ENCODE data around the gene LAD1. TPM values are rescaled to one million over a fixed set of nuclear protein-coding genes. Genes with fewer than 3 reads are reported as not detected.

Gene LAD1, protein sequence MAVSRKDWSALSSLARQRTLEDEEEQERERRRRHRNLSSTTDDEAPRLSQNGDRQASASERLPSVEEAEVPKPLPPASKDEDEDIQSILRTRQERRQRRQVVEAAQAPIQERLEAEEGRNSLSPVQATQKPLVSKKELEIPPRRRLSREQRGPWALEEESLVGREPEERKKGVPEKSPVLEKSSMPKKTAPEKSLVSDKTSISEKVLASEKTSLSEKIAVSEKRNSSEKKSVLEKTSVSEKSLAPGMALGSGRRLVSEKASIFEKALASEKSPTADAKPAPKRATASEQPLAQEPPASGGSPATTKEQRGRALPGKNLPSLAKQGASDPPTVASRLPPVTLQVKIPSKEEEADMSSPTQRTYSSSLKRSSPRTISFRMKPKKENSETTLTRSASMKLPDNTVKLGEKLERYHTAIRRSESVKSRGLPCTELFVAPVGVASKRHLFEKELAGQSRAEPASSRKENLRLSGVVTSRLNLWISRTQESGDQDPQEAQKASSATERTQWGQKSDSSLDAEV
- total RNA-seq (2014; rRNA removed; shearing (Covaris generic)): 0.34 and 0.83 TPM in 2 replicates
- polyA plus RNA-seq (2015; cell fraction: cytosol; rRNA removed): 0.23 and 1.0 TPM in 2 replicates
- polyA plus RNA-seq (2015; cell fraction: nucleus; rRNA removed): 0.21 TPM in 1 of 2 replicates, not detected in the other

DNA sequence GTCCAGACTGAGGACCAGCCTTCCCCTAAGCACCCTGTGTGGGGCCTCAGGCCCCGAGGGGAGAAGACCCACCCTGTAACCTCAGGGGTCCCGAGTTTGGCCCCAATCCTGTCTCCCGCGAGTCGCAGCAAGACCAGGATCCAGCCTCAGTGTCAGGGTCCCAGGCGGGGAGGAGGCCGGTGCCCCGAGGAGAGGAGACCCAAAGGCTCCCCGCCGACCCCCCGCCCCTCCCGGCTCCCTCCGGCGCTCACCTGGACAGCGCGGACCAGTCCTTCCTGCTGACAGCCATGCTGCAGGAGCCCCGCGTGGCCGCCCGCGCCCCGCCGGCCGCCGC is at the start of gene LAD1:
Gene LAD1, minus strand, starts transcription at position 307 of the 334 bp plus-strand sequence. Its CDS starts 18 bp downstream, at position 289.
- in situ Hi-C loops (cut with HindIII; ENCODE audit: low pct_unique_long_range_greater_than_20kb, low sequenced_read_pairs): no loop called here
- no peak for DNase-seq (ENCODE audit: low read depth, low spot score)

DNA sequence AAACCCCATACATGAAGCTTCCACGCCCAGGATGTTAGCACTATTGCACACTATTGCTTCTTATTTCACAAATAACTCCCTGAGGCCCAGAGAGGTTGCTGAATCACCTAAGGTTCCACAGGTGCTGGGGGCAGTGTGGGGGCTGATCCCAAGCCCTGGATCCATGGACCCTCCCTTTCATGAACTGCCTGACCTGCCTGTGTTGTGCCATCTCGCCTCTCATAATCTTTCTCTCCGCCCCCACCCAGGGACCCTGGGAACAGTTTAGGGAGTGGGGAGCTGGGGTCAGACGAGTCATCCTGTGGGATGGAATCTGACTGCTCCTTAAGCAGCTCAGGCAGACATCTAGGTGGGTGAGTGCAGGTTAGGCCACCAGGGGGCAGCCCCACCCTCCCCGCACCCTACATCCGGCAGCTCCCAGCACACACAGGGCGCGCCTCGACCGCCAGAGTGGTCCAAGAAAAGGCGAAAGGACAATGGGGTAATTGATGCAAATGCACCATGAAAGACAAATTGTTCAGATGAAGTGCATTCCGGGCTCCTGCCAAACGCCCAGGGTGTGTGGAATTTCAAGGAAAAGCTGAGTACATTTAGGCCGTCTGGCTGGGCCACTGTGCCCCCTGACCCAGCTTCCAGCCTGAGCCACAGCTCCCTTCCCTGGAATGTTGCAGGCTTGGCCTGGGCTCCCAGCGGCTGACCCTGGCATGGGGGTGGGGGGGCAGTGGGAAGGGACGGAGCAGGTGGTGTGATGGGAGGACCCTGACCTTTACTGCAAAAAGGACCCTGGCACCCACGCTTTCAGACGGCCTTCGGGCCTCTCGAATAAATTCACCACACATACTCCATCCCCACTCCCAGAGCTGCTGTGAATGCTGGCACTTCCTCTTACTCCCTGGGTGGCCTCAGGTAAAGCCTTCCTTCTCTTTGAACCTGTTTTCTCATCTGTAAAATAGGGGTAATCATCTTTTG is 49.1 kb upstream of the LAD1 start:
- in situ Hi-C loops (cut with HindIII; ENCODE audit: low pct_unique_long_range_greater_than_20kb, low sequenced_read_pairs): no loop called here
- peak; percentile 87 for DNase-seq (ENCODE audit: low read depth, low spot score)

DNA sequence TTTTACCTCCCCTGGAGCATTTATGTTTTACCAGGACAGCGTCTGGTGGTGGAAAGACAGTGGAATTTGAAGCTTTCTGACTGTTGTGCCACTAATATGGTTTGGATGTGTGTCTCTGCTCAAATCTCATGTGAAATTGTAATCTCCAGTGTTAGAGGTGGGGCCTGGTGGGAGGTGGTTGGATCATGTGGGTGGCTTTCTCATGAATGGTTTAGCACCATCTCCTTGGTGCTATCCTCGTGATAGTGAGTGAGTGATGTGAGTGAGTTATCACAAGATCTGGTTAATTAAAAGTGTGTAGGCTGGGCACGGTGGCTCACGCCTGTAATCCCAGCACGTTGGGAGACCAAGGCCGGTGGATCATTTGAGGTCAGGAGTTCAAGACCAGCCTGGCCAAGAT is 46.2 kb upstream of the LAD1 start:
- DNase-seq (ENCODE audit: low read depth, low spot score): peak; percentile 64
- in situ Hi-C loops (cut with HindIII; ENCODE audit: low pct_unique_long_range_greater_than_20kb, low sequenced_read_pairs): no loop called here

DNA sequence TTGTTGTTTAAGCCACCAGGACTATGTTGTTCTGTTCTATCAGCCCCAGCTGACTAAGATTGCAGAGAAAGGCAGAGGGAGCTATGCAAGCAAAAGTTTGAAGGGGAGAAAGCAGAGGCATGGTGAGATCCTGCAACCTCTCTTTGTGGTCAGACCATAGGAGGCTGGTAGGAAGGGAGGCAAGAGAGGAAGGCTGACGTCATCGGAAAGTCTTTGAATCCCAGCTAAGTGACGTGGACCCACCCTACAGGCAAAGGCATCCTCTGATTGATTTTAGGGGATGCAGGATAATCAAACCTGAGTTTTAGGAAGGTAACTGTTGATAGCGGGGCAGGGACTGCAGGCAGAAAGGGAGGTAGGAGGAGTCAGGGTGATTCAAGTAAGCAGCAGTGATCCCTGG is 45.7 kb upstream of the LAD1 start:
- DNase-seq (ENCODE audit: low read depth, low spot score): peak; percentile 45
- in situ Hi-C loops (cut with HindIII; ENCODE audit: low pct_unique_long_range_greater_than_20kb, low sequenced_read_pairs): no loop called here

DNA sequence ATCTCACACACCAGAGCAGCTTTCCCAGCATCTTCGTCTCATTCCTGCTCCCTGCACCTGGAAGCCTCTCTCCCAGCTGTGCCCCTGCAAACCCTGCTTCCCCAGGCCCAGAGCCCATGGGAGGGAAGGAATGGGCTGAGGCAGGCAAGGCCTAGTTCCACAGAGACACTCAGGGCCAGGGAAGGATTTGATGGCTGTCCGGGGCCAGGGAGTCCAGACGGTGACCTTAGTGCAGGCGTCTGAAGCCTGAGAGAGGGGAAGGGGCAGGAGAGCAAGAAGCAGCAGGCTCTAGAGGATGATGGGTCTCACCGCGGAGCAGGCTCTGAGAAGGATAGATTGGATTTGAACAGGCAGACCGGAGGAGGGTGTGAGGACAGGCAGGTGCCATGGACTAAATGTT is 44.6 kb upstream of the LAD1 start:
- in situ Hi-C loops (cut with HindIII; ENCODE audit: low pct_unique_long_range_greater_than_20kb, low sequenced_read_pairs): no loop called here
- no peak for DNase-seq (ENCODE audit: low read depth, low spot score)

DNA sequence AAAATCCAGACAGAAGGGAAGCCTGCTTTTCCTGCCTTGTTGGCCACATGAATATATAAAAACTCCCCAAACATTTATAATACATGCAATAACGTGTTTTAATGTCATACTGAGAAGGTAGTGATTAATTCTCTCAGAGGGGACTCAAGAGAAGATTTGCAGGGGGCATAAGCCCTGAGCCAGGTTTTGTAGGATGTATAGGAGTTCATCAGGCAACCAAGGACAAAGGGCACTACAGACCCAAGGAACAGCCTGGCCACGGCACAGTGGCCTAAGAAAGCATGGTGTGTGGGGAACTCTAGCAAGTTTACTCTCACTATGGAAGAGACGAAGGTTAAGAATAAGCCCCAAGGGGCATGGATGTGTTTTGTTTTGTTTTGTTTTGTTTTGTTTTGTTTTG is 37.8 kb upstream of the LAD1 start:
- DNase-seq (ENCODE audit: low read depth, low spot score): no peak
- in situ Hi-C loops (cut with HindIII; ENCODE audit: low pct_unique_long_range_greater_than_20kb, low sequenced_read_pairs): no loop called here

DNA sequence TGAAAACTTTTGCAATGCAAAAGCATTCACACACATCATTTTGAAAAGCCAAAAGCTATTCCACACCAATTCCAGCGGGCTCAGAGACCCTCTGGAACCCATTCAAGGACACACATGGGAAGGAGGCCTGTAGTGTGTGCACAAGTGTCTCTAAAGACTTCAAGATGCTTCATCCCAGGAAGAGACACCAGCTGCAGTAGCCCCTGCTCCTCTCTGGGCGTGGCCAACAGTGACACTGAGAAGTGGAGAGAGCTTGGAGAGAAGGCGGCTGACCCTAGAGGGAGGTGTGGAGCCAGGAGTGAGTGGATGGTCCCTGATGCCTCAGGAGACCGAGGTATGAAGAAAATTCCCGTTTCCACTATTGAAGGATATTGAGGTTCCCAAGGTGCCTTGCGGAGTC is 37.3 kb upstream of the LAD1 start:
- in situ Hi-C loops (cut with HindIII; ENCODE audit: low pct_unique_long_range_greater_than_20kb, low sequenced_read_pairs): no loop called here
- DNase-seq (ENCODE audit: low read depth, low spot score): peak; percentile 60

DNA sequence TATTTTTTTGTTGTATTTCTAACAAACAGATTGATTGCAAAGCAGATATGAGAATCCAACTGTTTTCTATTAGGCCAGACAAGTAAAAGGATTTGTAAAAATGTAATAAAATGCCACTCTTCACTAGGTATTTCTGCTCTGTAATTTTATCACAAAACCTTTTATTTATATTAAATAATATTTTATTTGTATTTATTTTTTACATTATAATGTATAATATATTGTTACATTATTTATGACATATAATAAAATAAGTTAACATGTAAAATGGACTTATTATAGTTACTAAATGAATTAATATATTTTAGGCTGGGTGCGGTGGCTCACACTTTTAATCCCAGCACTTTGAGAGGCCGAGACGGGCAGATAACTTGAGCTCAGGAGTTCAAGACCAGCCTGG is 35.1 kb upstream of the LAD1 start:
- DNase-seq (ENCODE audit: low read depth, low spot score): no peak

DNA sequence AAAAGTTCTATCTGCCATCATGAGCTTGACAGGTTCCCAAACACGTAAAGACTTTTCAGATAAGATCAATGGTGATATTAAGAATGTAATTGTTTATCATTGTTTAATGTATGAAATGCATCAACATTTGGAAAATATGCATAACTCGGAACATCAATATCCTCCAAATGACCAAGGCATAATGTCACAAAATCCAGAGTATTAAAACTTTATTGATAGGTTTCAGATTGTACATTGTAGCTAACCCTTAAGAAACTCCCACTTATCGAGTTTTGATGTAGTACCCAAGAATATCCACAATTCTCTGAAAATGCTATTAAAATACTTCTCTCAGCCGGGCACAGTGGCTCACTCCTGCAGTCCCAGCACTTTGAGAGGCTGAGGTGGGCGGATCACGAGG is 34.5 kb upstream of the LAD1 start:
- no peak for DNase-seq (ENCODE audit: low read depth, low spot score)
- in situ Hi-C loops (cut with HindIII; ENCODE audit: low pct_unique_long_range_greater_than_20kb, low sequenced_read_pairs): no loop called here

More for the DNA sequence above, 35.1 kb upstream of the LAD1 start:
- in situ Hi-C loops (cut with HindIII; ENCODE audit: low pct_unique_long_range_greater_than_20kb, low sequenced_read_pairs): no loop called here

DNA sequence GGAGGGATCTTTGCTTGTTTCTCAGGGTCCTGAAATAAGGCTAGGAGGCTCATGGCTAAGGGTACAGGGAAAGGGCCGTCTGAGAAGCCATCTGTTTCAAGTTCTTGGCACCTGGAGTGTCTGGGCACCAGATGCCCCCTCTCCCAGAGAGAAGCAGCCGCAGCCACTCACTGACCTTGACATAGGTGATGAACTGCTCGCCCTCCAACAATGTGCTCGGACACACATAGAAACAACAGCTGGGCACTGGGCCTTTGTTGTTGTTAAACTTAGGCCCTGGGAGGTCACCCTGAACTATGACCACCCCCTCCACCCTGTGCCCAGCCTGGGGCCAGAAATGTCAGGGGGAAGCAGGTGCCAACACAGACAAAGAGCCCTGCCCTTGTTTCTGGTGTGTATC is 31.7 kb upstream of the LAD1 start:
- no peak for DNase-seq (ENCODE audit: low read depth, low spot score)

DNA sequence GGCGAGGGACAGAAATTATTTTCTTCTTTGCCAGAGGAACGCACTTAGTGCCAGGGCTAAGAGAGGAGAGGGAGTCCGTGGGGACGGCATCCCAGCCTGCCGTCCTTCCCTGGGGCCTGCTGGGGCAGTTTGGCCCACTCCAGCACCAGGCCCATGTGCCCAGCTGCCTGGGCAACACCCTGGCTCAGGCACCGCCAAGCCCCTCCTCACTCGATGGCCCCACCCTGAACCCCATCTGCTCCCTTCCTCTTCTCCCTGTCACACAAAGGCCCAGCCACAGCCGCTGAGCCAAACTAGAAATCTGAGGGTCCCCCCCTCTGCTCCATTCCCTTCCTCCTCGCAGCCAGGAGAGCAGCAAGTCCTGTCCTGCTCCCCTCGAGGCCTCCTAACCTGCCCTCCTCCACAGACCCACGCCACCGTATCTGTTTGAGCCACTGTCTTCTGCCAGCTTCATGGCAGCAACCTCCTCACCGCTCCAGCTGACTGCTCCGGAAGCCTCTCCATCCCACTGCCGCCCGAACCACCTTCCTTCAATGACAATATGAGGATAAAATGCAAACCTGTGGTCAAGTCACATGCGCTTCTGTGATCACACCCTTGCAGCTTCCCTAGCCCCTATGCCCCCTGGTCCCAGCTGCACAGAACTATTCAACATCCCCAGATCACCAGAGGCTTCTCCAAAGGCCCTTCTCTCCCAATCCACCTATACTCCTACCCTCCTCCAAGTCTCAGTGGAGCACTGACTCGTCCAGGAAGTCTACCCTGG is 30.8 kb upstream of the LAD1 start:
- no peak for DNase-seq (ENCODE audit: low read depth, low spot score)
- in situ Hi-C loops (cut with HindIII; ENCODE audit: low pct_unique_long_range_greater_than_20kb, low sequenced_read_pairs): no loop called here

More for the DNA sequence above, 31.7 kb upstream of the LAD1 start:
- in situ Hi-C loops (cut with HindIII; ENCODE audit: low pct_unique_long_range_greater_than_20kb, low sequenced_read_pairs): no loop called here

DNA sequence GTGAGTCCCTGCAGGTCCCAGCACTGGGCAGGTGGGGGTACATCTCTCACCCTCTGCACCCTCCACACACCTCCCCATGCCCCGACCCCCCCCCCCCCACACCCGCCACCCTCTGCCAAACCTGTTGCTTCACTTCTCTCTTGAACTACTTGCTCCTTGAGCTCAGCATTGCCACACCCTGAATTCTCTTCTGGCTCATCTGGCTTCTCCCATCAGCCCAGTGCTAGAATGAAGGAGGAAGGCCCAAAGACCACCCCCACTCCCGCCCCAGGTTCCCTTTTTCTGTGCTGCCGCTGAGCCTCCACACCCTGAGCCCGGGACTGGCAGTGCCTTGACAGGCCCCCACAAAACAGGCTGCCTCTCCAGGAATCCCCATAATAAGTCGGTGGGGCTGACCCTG is 28.8 kb upstream of the LAD1 start:
- in situ Hi-C loops (cut with HindIII; ENCODE audit: low pct_unique_long_range_greater_than_20kb, low sequenced_read_pairs): no loop called here
- DNase-seq (ENCODE audit: low read depth, low spot score): no peak

DNA sequence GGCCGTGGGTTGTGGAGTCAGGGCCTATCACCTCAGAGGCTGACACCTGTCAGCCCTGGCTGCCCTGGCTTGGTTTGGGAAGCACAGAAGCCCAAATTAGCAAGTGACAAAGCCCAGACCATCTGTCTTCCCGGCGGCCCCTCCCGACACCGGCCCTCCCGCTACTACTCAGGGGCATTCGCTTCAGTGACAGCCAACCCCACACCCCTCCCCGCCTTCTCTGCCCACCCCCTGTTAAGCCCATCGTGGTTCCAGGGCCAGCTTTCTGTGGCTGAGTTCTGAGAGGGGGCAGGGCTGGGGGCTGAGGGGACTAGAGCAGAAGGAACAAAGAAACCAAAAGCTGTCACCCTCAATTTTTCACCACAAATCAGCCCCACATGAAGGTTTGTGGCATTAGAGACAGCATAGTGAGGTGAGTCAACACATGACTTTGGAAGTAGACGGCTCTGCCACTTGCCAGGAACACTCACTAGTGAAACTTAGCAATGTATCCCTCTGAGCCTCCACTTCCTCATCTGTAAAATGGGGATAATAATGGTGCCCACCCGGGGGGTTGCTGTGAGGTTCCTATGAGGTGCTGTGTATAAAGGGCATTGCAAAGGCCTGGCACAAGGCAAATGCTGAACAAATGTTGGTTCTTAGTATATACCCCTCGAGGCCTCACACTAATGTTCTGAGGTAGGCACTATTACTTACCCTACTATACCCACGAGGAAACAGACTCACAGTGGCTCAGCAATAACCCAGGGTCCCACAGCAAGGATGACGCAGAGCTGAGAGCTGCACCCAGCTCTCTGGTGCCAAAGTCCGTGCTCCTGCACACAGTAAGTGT is 27.6 kb upstream of the LAD1 start:
- in situ Hi-C loops (cut with HindIII; ENCODE audit: low pct_unique_long_range_greater_than_20kb, low sequenced_read_pairs): no loop called here
- no peak for DNase-seq (ENCODE audit: low read depth, low spot score)

DNA sequence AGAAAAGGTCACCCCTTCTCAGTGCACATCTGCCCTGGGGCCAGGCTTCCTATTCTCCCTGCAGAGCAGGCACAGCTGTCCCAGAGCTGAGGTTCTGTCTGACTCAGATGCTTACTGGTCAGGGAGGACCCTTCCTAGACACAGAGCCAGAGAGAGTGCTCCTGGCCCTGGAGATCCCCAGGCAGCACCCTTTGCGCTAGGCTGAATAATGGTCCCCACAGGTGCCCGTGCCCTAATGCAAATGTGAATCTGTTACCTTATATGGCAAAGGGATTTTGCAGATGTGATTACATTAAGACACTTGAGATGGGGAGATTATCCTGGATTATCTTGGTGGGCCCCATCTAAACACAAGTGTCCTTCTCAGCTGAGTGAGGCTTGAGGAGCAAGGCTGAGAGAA is 25.0 kb upstream of the LAD1 start:
- in situ Hi-C loops (cut with HindIII; ENCODE audit: low pct_unique_long_range_greater_than_20kb, low sequenced_read_pairs): no loop called here
- DNase-seq (ENCODE audit: low read depth, low spot score): no peak

DNA sequence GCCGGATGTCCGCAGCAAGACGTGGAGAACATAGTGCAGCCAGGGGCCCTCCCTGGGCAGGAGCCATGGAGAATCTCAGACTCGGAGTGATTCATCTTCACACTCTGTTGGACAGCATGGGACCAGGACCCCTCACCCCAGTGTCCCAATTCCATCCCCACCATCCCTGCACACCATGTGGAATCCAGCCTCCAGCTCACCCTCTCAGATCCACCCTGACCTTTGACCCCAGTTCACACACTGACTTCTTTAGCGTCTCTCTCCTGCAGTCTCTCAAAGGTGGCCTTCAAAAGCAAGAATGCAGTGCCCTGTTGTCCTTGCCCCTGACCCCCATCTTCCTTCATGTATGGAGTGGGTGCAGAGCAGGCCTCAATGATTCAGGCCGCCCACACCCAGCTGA is 24.5 kb upstream of the LAD1 start:
- in situ Hi-C loops (cut with HindIII; ENCODE audit: low pct_unique_long_range_greater_than_20kb, low sequenced_read_pairs): no loop called here
- no peak for DNase-seq (ENCODE audit: low read depth, low spot score)

DNA sequence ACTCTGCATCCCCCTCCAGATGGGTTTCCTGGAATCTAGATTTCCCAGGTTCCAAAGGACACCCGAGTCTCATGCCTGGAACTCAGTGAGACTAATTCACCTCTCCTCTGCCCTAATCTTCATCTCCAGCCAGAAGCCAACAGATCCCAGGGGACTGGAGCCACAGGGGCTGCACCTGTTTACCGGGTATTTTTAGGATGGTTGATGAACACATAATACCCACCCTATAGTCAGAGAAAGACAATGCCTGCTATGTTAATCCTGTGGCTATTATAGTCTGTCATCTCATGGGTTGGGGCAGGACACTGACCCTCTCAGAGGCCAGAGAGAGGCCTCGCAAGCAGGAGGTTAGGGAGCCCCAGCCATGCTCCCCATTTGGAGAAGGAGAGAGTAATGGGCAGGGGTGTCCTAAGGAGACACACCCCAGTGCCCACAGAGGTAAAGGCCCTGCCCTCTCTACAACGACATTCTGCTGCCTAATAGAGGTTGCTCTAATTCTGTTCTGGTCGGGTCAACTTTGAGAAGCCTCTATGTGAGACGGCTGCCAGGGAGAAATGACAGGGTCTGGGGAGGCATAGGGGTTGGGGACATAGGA is 23.4 kb upstream of the LAD1 start:
- no peak for DNase-seq (ENCODE audit: low read depth, low spot score)
- in situ Hi-C loops (cut with HindIII; ENCODE audit: low pct_unique_long_range_greater_than_20kb, low sequenced_read_pairs): no loop called here
